Activated naive CD8-positive, alpha-beta T cell treated with anti-CD3 and anti-CD28 coated beads, Interleukin-2, amount 50 U/mL, for 24 hours (primary cell): ENCODE measurements around the gene TBC1D17.
A peak's percentile ranks its signal among the peaks of the same experiment; 100 is the strongest.

ENCODE experiments used
- ATAC-seq: fragments of 150-1000 bp; cut with Tn5 transposase; one replicate; pipeline ENCODE4 v1.10.0; 2021
- DNase-seq: peaks from one replicate; pipeline ENCODE4 v3.0.0; 2021
- H3K27ac Mint-ChIP-seq: one replicate; pipeline ENCODE4 v1.8.0; 2021; ENCODE audit warnings: mild to moderate bottlenecking, mixed read lengths
- H3K27me3 Mint-ChIP-seq: one replicate; pipeline ENCODE4 v1.8.0; 2021; ENCODE audit warnings: mixed read lengths
- H3K36me3 Mint-ChIP-seq: one replicate; pipeline ENCODE4 v1.8.0; 2021; ENCODE audit warnings: low read depth, mixed read lengths
- H3K4me1 Mint-ChIP-seq: one replicate; pipeline ENCODE4 v1.8.0; 2021; ENCODE audit warnings: mixed read lengths
- H3K4me3 Mint-ChIP-seq: one replicate; pipeline ENCODE4 v1.8.0; 2021; ENCODE audit warnings: mild to moderate bottlenecking, moderate library complexity, mixed read lengths
- H3K9me3 Mint-ChIP-seq: one replicate; pipeline ENCODE4 v1.8.0; 2021; ENCODE audit warnings: mixed read lengths

TBC1D17 gene

DNA sequence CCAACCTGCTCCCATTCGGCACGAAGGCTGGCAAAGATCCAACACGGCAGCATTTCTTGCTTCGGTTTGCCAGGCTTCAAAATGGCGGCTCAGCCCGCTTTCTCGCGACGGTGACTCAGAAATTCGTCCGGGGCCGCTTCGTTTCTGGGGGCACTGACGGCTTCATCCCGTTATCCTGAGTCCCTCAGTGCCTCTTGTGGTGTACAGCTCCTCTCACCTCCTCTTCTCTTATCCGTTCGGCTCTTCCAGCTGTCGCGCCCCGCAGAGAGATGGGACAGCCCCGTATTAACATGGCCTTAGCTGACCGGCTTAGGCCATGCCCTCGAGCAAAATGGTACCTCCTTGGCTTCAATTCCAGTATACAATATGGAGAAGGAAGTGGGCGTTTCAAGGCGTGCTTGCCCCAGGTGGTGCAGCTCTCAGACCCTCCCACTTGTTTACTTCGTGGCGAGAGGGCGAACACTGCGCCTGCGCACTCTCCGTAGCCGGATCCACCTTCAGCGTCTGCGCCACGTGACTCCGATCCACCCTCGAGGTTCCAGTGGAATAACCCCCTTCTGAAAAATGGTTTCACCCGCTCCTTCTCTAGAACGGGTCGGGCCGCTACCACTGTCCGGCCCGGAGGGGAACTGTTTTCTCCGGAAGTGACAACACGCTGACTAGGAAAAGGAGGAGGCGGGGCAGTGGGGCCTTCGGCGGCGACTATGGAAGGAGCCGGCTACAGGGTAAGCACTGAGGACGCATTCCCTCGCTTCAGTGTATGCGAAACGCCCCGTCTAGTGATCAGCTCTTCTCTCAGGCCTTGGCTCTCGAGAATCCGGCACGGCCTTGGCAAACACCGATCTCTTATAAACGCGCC, at the start of gene TBC1D17, which contains the start of gene AKT1S1:
Gene TBC1D17 (plus strand): TSS at position 683 of the 859 bp plus-strand sequence. CDS start 22 bp downstream, at position 705.
Gene AKT1S1 (minus strand): TSS at position 336 of the 859 bp plus-strand sequence. CDS start 4,060 bp downstream, outside the sequence.
- peak; percentile 77 for ATAC-seq
- Mint-ChIP-seq H3K9me3 (no peaks in the 10 kb centered on the region), H3K27me3 (no peaks in the 10 kb centered on the region), H3K27ac (no peak within 1 kb of the TSS), H3K36me3 (peaks cover 14% of the 10 kb centered on the region), H3K4me3 (no peak within 1 kb of the TSS), H3K4me1 (peaks cover 30% of the 10 kb centered on the region)
- peak; percentile 97 for DNase-seq

GRCh38 chr19:49829200-49829599, 48.3 kb upstream of the TBC1D17 start:
- H3K27ac Mint-ChIP-seq = no peak overlapping the region
- no peaks in the 10 kb centered on the region for H3K27me3 Mint-ChIP-seq
- H3K4me1 Mint-ChIP-seq = no peaks in the 10 kb centered on the region
- ATAC-seq (no peak), DNase-seq (no peak)
- H3K36me3 Mint-ChIP-seq = no peaks in the 10 kb centered on the region
- no peak overlapping the region for H3K4me3 Mint-ChIP-seq
- no peaks in the 10 kb centered on the region for H3K9me3 Mint-ChIP-seq

- Mint-ChIP-seq H3K9me3 (no peaks in the 10 kb centered on the region), H3K4me3 (no peak overlapping the region), H3K27me3 (no peaks in the 10 kb centered on the region), H3K4me1 (no peaks in the 10 kb centered on the region), H3K27ac (no peak overlapping the region), H3K36me3 (peaks cover 2% of the 10 kb centered on the region)
- no peak for DNase-seq
- ATAC-seq = no peak
Measured at GRCh38 chr19:49829721-49830120, 47.8 kb upstream of the TBC1D17 start.

GRCh38 chr19:49830766-49831165, 46.7 kb upstream of the TBC1D17 start:
- no peak for ATAC-seq
- Mint-ChIP-seq H3K9me3 (no peaks in the 10 kb centered on the region), H3K27ac (no peak overlapping the region), H3K27me3 (no peaks in the 10 kb centered on the region), H3K4me1 (no peaks in the 10 kb centered on the region), H3K36me3 (peaks cover 4% of the 10 kb centered on the region), H3K4me3 (no peak overlapping the region)
- no peak for DNase-seq

GRCh38 chr19:49831592-49831991, 45.9 kb upstream of the TBC1D17 start:
- DNase-seq = no peak
- H3K27ac Mint-ChIP-seq = no peak overlapping the region
- ATAC-seq = no peak

GRCh38 chr19:49832556-49832955, 44.9 kb upstream of the TBC1D17 start:
- Mint-ChIP-seq H3K4me3 (no peak overlapping the region), H3K36me3 (peaks cover 9% of the 10 kb centered on the region), H3K27me3 (no peaks in the 10 kb centered on the region), H3K27ac (no peak overlapping the region), H3K4me1 (no peaks in the 10 kb centered on the region), H3K9me3 (no peaks in the 10 kb centered on the region)
- DNase-seq (no peak), ATAC-seq (no peak)

More at GRCh38 chr19:49831592-49831991, 45.9 kb upstream of the TBC1D17 start:
- H3K27me3 Mint-ChIP-seq = no peaks in the 10 kb centered on the region
- H3K36me3 Mint-ChIP-seq = peaks cover 4% of the 10 kb centered on the region
- no peaks in the 10 kb centered on the region for H3K4me1 Mint-ChIP-seq
- no peaks in the 10 kb centered on the region for H3K9me3 Mint-ChIP-seq
- H3K4me3 Mint-ChIP-seq = no peak overlapping the region

DNA sequence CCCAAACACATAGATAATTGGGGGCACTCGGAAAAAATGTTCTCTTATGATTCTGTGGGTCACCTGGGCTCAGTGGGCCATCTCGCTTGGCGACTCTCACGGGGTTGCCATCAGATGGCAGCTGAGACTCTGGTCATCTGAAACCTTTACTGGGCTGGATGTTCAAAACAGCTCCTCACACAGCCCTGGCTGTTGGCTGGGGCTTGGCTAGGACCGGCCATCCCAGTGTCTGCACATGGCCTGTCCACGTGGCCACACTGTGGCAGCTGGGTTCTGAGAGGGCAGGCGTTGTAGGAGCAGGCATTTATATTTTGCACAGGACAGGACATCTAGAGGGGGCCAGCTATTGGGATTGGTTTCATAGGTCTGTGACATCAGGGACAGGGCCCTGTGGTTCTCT, 43.9 kb upstream of the TBC1D17 start:
- no peak overlapping the region for H3K4me3 Mint-ChIP-seq
- no peaks in the 10 kb centered on the region for H3K4me1 Mint-ChIP-seq
- H3K36me3 Mint-ChIP-seq = peaks cover 13% of the 10 kb centered on the region
- ATAC-seq = no peak
- DNase-seq = no peak
- no peaks in the 10 kb centered on the region for H3K27me3 Mint-ChIP-seq
- H3K9me3 Mint-ChIP-seq = no peaks in the 10 kb centered on the region
- no peak overlapping the region for H3K27ac Mint-ChIP-seq

- no peaks in the 10 kb centered on the region for H3K9me3 Mint-ChIP-seq
- DNase-seq = no peak
- ATAC-seq = no peak
- no peaks in the 10 kb centered on the region for H3K27me3 Mint-ChIP-seq
- no peak overlapping the region for H3K27ac Mint-ChIP-seq
- no peaks in the 10 kb centered on the region for H3K4me1 Mint-ChIP-seq
- no peak overlapping the region for H3K4me3 Mint-ChIP-seq
- peaks cover 21% of the 10 kb centered on the region for H3K36me3 Mint-ChIP-seq
Measured at GRCh38 chr19:49835562-49835961, 41.9 kb upstream of the TBC1D17 start.

DNA sequence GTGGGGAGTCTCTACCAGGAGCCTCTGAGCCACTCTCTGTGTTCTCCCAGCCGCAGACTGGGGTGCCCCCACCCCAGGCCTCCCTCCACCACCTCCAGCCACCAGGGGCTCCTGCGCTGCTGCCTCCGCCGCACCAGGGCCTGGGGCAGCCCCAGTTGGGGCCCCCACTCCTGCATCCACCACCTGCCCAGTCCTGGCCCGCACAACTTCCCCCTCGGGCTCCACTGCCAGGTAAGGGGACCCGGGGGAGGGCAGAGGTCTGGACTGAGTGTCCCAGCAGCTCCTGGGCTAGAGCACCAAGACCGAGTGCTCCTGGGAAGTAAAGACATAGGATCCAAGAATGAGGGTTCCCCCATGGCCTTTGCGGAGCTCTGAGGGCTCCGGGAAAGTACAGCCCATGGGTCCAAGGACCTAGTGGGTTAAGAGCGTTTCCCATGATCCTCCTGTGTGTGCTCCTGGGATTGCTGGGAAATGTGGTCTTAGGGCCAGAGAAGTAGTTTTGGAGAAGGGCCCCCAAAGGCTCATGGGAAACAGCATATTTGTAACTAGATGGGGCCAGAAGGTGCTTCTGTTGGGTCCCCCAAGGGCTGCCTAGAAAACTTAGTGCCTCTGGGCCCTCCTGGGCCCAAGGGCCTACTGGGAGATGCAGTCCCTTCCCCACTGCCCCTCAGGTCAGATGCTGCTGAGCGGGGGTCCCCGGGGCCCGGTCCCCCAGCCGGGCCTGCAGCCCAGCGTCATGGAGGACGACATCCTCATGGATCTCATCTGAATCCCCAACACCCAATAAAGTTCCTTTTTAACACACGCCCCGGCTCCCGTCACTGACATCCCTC, 41.1 kb upstream of the TBC1D17 start:
- Mint-ChIP-seq H3K4me3 (no peak overlapping the region), H3K36me3 (peaks cover 23% of the 10 kb centered on the region), H3K4me1 (no peaks in the 10 kb centered on the region), H3K27me3 (no peaks in the 10 kb centered on the region), H3K27ac (no peak overlapping the region), H3K9me3 (no peaks in the 10 kb centered on the region)
- no peak for DNase-seq
- ATAC-seq = no peak

DNA sequence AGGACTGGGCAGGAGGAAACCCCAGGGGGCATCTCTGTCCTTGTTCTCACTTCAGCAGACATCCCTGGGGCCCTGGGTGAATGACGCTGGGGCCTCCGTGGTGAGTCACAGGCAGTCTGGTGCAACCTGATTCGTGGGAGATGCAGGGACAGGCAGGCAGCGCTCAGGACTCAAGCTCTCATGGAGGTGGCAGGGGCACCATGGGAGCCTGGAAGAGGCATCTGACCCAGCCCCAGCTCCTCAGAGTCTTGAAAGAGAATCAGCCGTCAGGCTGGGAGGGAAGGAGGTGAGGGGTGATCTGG, 40.5 kb upstream of the TBC1D17 start:
- ATAC-seq (no peak), DNase-seq (no peak)
- Mint-ChIP-seq H3K9me3 (no peaks in the 10 kb centered on the region), H3K36me3 (peaks cover 23% of the 10 kb centered on the region), H3K4me1 (no peaks in the 10 kb centered on the region), H3K4me3 (no peak overlapping the region), H3K27me3 (no peaks in the 10 kb centered on the region), H3K27ac (no peak overlapping the region)

GRCh38 chr19:49837425-49837824, 40.1 kb upstream of the TBC1D17 start:
- H3K4me3 Mint-ChIP-seq = no peak overlapping the region
- DNase-seq = no peak
- no peak for ATAC-seq
- no peaks in the 10 kb centered on the region for H3K9me3 Mint-ChIP-seq
- no peaks in the 10 kb centered on the region for H3K4me1 Mint-ChIP-seq
- H3K36me3 Mint-ChIP-seq = peaks cover 23% of the 10 kb centered on the region
- H3K27me3 Mint-ChIP-seq = no peaks in the 10 kb centered on the region
- H3K27ac Mint-ChIP-seq = no peak overlapping the region

DNA sequence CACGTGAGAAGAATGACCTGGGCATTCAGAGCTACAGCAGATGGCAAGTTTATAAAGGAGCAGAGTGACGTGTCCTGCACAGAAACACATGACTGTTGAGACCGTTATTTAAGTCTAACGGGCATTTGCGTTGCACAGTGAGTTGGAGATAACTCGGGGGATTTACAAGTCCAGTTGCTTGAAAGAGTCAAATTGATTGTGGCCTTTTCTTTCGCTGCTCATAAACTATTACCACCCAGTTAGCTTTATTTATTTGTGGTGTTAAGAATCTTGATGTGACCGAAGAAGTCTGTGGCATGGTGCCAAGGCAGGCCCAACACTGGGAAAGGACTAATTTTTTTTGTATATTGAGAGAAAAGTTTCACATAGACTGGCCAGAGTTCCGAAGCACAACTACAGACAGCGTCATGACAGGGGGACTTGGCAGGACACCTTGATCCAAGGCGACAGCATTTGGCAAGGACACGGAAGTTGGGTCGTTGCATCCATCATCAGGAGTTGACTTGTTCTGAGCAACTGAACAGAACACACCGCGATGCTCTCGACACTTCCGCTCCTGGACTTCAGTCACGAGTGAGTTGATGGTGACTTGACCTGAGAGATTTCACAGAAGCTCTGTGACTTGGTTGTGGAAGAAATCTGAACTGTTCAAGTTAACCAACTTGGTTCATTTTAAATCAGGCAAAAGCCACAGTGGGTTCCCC, 38.5 kb upstream of the TBC1D17 start:
- DNase-seq (no peak), ATAC-seq (no peak)
- H3K4me1 Mint-ChIP-seq = no peaks in the 10 kb centered on the region
- no peak overlapping the region for H3K4me3 Mint-ChIP-seq
- no peaks in the 10 kb centered on the region for H3K9me3 Mint-ChIP-seq
- no peaks in the 10 kb centered on the region for H3K27me3 Mint-ChIP-seq
- peaks cover 23% of the 10 kb centered on the region for H3K36me3 Mint-ChIP-seq
- H3K27ac Mint-ChIP-seq = no peak overlapping the region

- no peaks in the 10 kb centered on the region for H3K4me1 Mint-ChIP-seq
- no peak overlapping the region for H3K27ac Mint-ChIP-seq
- DNase-seq (no peak), ATAC-seq (no peak)
- no peaks in the 10 kb centered on the region for H3K9me3 Mint-ChIP-seq
- peaks cover 21% of the 10 kb centered on the region for H3K36me3 Mint-ChIP-seq
- no peaks in the 10 kb centered on the region for H3K27me3 Mint-ChIP-seq
- no peak overlapping the region for H3K4me3 Mint-ChIP-seq
Measured at GRCh38 chr19:49839713-49840112, 37.8 kb upstream of the TBC1D17 start.

DNA sequence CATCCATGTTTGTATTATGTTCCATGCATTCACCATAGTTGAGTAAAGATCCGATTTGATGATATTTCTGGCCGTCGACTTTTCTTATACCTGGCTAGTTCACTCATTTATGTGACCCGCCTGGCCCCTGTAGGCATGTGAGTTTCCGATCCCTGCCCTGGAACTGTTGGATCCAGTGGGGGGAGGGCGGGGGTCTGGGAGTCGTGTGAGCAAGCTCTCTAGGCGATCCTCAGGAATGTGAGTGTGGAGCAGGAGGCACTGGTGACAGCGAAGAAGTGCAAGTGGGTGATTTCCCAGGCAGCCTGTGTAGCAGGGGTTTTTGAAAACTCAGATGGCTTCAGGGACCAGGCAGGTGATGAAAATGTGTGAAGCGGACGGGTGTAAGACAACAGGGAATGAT, 37.2 kb upstream of the TBC1D17 start:
- no peaks in the 10 kb centered on the region for H3K4me1 Mint-ChIP-seq
- H3K27me3 Mint-ChIP-seq = no peaks in the 10 kb centered on the region
- H3K4me3 Mint-ChIP-seq = no peak overlapping the region
- no peak overlapping the region for H3K27ac Mint-ChIP-seq
- H3K36me3 Mint-ChIP-seq = peaks cover 19% of the 10 kb centered on the region
- ATAC-seq (no peak), DNase-seq (no peak)
- H3K9me3 Mint-ChIP-seq = no peaks in the 10 kb centered on the region
